ENCODE data around the gene ADAM15.

Gene ADAM15

GRCh38 chr1:155030899-155031298 lies 20.2 kb upstream of the ADAM15 start:
- DNase-seq, result no peak

GRCh38 chr1:155032886-155033285 lies 18.2 kb upstream of the ADAM15 start:
- no peak for DNase-seq

GRCh38 chr1:155033524-155033923 lies 17.6 kb upstream of the ADAM15 start, which contains the start of the genes DCST1 and DCST2:
TSS of gene DCST1 (plus strand) at chr1:155033824. CDS start at chr1:155034037, 213 bp downstream.
TSS of gene DCST2 (minus strand) at chr1:155033781. CDS start at chr1:155033701, 80 bp downstream.
- no peak for DNase-seq

- no peak for DNase-seq
Measured at GRCh38 chr1:155034318-155035208, 16.6 kb upstream of the ADAM15 start.

GRCh38 chr1:155035936-155036335 lies 15.2 kb upstream of the ADAM15 start:
- no peak for DNase-seq

- no peak for DNase-seq
Measured at GRCh38 chr1:155037043-155037442, 14.1 kb upstream of the ADAM15 start.

- no peak for DNase-seq
Measured at GRCh38 chr1:155037851-155038441, 13.2 kb upstream of the ADAM15 start.

GRCh38 chr1:155038602-155039307 lies 12.4 kb upstream of the ADAM15 start:
- no peak for DNase-seq

GRCh38 chr1:155039308-155039669 lies 11.8 kb upstream of the ADAM15 start:
- no peak for DNase-seq

- no peak for DNase-seq
Measured at GRCh38 chr1:155040358-155041093, 10.6 kb upstream of the ADAM15 start.

- no peak for DNase-seq
Measured at GRCh38 chr1:155042789-155043188, 8.3 kb upstream of the ADAM15 start.

- DNase-seq, result no peak
Measured at GRCh38 chr1:155043301-155043702, 7.8 kb upstream of the ADAM15 start.

GRCh38 chr1:155043793-155044192 lies 7.3 kb upstream of the ADAM15 start:
- no peak for DNase-seq

GRCh38 chr1:155044365-155044764 lies 6.8 kb upstream of the ADAM15 start:
- no peak for DNase-seq

GRCh38 chr1:155044812-155045657 lies 6.1 kb upstream of the ADAM15 start:
- DNase-seq, result peak; percentile 58

GRCh38 chr1:155048449-155049334 lies 2.4 kb upstream of the ADAM15 start:
- DNase-seq, result no peak

GRCh38 chr1:155049651-155050559 lies 1.2 kb upstream of the ADAM15 start:
- peak; percentile 77 for DNase-seq

GRCh38 chr1:155051342-155051776 lies 243 bp downstream of the ADAM15 start:
- no peak for DNase-seq

GRCh38 chr1:155051777-155052398 lies 772 bp downstream of the ADAM15 start:
- peak; percentile 21 for DNase-seq
